Endodermal cell (in vitro differentiated cells): ENCODE results near the gene AFMID. TPM values are rescaled to one million over a fixed set of nuclear protein-coding genes. Genes with fewer than 3 reads are reported as not detected.

ENCODE experiments used
- DNase-seq: peaks from one replicate; pipeline ENCODE4 v3.0.0-alpha.2; 2017
- H3K27ac ChIP-seq: 2 replicates; pipeline ENCODE4 v1.5.1; 2013; ENCODE audit warnings: mild to moderate bottlenecking, low read depth, low read length, moderate library complexity
- H3K27me3 ChIP-seq: 2 replicates; pipeline ENCODE4 v1.6.1; 2013; ENCODE audit warnings: mild to moderate bottlenecking, low read length, moderate library complexity; ENCODE audit not compliant: insufficient read depth, control insufficient read depth, poor library complexity, severe bottlenecking
- H3K36me3 ChIP-seq: 2 replicates; pipeline ENCODE4 v1.7.0; 2013; ENCODE audit warnings: mild to moderate bottlenecking, low read length, moderate library complexity; ENCODE audit not compliant: control insufficient read depth, insufficient read depth
- H3K4me1 ChIP-seq: one replicate; pipeline ENCODE4 v1.7.0; 2013; ENCODE audit warnings: low read length; ENCODE audit not compliant: control insufficient read depth, insufficient read depth
- H3K4me3 ChIP-seq: 2 replicates; pipeline ENCODE4 v1.5.1; 2013; ENCODE audit warnings: mild to moderate bottlenecking, low read length, moderate library complexity
- H3K9ac ChIP-seq: 2 replicates; pipeline ENCODE4 v1.6.1; 2013; ENCODE audit warnings: mild to moderate bottlenecking, low read length, moderate library complexity; ENCODE audit not compliant: poor library complexity, severe bottlenecking; ENCODE audit errors: extremely low read depth
- H3K9me3 ChIP-seq: 2 replicates; pipeline ENCODE4 v1.6.1; 2013; ENCODE audit warnings: mild to moderate bottlenecking, low read length, moderate library complexity; ENCODE audit not compliant: control insufficient read depth
- H3K27ac Mint-ChIP-seq: 2 replicates; pipeline ENCODE4 v1.8.0; 2020; ENCODE audit warnings: mixed read lengths
- H3K27me3 Mint-ChIP-seq: 2 replicates; pipeline ENCODE4 v1.8.0; 2021; ENCODE audit warnings: mild to moderate bottlenecking, mixed read lengths; ENCODE audit not compliant: insufficient read depth
- H3K36me3 Mint-ChIP-seq: 2 replicates; pipeline ENCODE4 v1.8.0; 2020; ENCODE audit warnings: low read depth, mixed read lengths
- H3K4me1 Mint-ChIP-seq: 2 replicates; pipeline ENCODE4 v1.8.0; 2020; ENCODE audit warnings: mixed read lengths
- H3K4me3 Mint-ChIP-seq: 2 replicates; pipeline ENCODE4 v1.8.0; 2020; ENCODE audit warnings: mild to moderate bottlenecking, moderate library complexity, mixed read lengths
- H3K9me3 Mint-ChIP-seq: 2 replicates; pipeline ENCODE4 v1.8.0; 2020; ENCODE audit warnings: mild to moderate bottlenecking, mixed read lengths
- WGBS, 2 experiments: methylation state at CpG; one replicate each; pipeline versions ENCODE4 v1.1.5 to v1.1.7; 2013; ENCODE audit warnings: missing lambda C conversion rate in 2 of 2, mixed read lengths in 1 of 2; ENCODE audit not compliant: insufficient coverage in 1 of 2, insufficient read length in 1 of 2; 5-methylcytosine and 5-hydroxymethylcytosine counted together
- total RNA-seq, 2 donors: library from RNA; stranded (reverse); fragmentation: NEBNext Ultra II Directional in 1 of 2; extraction: Animal tissue kit (Norgen Biotek cat#: 25700) in 1 of 2; gene quantifications; 2 replicates in 1 of 2; 3 replicates in 1 of 2; pipeline ENCODE4 v1.2.1, GENCODE V29; 2021
- TF ChIP-seq, protein P1 (sequence below): fragments of 200-600 bp; sonication (generic); conservative IDR thresholded peaks from 2 replicates; pipeline ENCODE4 v1.5.0; 2021; ENCODE audit warnings: antibody characterized with exemption, mild to moderate bottlenecking

The AFMID gene
- total RNA-seq, 2 donors from 2014 or later, result 46.5 to 52.4 TPM

GRCh38 chr17:78227455-78227916 is 40.3 kb downstream of the AFMID start:
- no peak overlapping the region for H3K4me3 Mint-ChIP-seq
- 87 to 95% methylated on average over 8 to 10 of the region's 10 CpGs for WGBS, 2 experiments

GRCh38 chr17:78228176-78228575 is 41.0 kb downstream of the AFMID start:
- H3K9me3 Mint-ChIP-seq, result no peaks in the 10 kb centered on the region
- Histone ChIP-seq H3K36me3 (peaks cover 13% of the 10 kb centered on the region), H3K9me3 (no peaks in the 10 kb centered on the region), H3K4me1 (no peaks in the 10 kb centered on the region), H3K4me3 (no peak overlapping the region), H3K27me3 (peaks cover 28% of the 10 kb centered on the region), H3K9ac (no peak overlapping the region), H3K27ac (no peak overlapping the region)
- H3K4me1 Mint-ChIP-seq, result peaks cover 2% of the 10 kb centered on the region
- TF ChIP-seq, protein P1, sequence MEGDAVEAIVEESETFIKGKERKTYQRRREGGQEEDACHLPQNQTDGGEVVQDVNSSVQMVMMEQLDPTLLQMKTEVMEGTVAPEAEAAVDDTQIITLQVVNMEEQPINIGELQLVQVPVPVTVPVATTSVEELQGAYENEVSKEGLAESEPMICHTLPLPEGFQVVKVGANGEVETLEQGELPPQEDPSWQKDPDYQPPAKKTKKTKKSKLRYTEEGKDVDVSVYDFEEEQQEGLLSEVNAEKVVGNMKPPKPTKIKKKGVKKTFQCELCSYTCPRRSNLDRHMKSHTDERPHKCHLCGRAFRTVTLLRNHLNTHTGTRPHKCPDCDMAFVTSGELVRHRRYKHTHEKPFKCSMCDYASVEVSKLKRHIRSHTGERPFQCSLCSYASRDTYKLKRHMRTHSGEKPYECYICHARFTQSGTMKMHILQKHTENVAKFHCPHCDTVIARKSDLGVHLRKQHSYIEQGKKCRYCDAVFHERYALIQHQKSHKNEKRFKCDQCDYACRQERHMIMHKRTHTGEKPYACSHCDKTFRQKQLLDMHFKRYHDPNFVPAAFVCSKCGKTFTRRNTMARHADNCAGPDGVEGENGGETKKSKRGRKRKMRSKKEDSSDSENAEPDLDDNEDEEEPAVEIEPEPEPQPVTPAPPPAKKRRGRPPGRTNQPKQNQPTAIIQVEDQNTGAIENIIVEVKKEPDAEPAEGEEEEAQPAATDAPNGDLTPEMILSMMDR, result no peak
- H3K36me3 Mint-ChIP-seq, result peaks cover 15% of the 10 kb centered on the region
- H3K27me3 Mint-ChIP-seq, result peaks cover 43% of the 10 kb centered on the region
- no peak overlapping the region for H3K4me3 Mint-ChIP-seq
- no peak for DNase-seq
- 93 to 97% methylated on average over 3 to 4 of the region's 4 CpGs for WGBS, 2 experiments
- H3K27ac Mint-ChIP-seq, result no peak overlapping the region

More at GRCh38 chr17:78227455-78227916, 40.3 kb downstream of the AFMID start:
- DNase-seq, result no peak
- Mint-ChIP-seq H3K4me1 (peaks cover 2% of the 10 kb centered on the region), H3K27ac (no peak overlapping the region), H3K9me3 (no peaks in the 10 kb centered on the region), H3K27me3 (peaks cover 36% of the 10 kb centered on the region), H3K36me3 (peaks cover 20% of the 10 kb centered on the region)
- no peak overlapping the region for H3K4me3 ChIP-seq
- no peak overlapping the region for H3K9ac ChIP-seq
- peaks cover 22% of the 10 kb centered on the region for H3K27me3 ChIP-seq
- H3K27ac ChIP-seq, result no peak overlapping the region
- TF ChIP-seq, protein P1, result no peak
- H3K4me1 ChIP-seq, result no peaks in the 10 kb centered on the region
- no peaks in the 10 kb centered on the region for H3K9me3 ChIP-seq
- H3K36me3 ChIP-seq, result peaks cover 19% of the 10 kb centered on the region

DNA sequence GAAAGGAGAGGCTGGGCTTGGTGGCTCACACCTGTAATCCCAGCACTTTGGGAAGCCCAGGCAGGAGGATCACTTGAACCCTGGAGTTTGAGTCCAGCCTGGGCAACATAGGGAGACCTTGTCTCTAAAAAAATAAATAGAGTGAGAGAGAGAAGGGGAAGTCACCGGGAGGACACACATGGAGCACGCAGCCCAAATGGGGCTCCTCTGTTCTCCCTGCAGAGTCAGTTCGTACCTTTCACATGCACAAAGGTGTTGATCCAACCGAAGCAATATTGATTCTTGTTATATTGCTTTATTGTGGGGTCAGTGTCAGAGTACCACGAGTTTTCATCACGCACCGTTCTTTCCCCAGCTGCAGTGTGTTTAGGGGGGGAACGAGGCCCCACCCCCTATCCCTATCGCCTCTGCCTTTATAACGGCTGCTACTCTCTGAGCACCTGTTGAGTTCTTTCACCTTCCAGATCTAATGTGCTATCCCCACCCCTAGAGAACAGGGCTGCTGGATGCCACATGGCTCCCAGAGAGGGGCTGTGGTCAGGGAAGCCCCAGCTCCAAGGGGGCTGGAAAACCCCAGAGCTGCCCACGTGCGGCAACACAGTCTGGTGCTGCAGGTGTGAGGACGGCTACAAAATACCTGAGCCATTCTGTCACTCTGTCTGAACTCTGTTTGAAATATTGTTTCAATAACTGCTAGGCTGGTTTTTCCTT is 43.2 kb downstream of the AFMID start:
- peaks cover 2% of the 10 kb centered on the region for H3K4me1 Mint-ChIP-seq

More for the DNA sequence above, 43.2 kb downstream of the AFMID start:
- Mint-ChIP-seq H3K36me3 (no peaks in the 10 kb centered on the region), H3K27me3 (peaks cover 45% of the 10 kb centered on the region), H3K27ac (no peak overlapping the region), H3K9me3 (no peaks in the 10 kb centered on the region), H3K4me3 (peak overlapping the region; percentile 54)
- no peaks in the 10 kb centered on the region for H3K9me3 ChIP-seq
- peaks cover 28% of the 10 kb centered on the region for H3K27me3 ChIP-seq
- WGBS, 2 experiments, result 83 to 85% methylated on average over 7 to 13 of the region's 13 CpGs
- H3K36me3 ChIP-seq, result no peaks in the 10 kb centered on the region
- H3K4me1 ChIP-seq, result no peaks in the 10 kb centered on the region
- no peak overlapping the region for H3K9ac ChIP-seq
- TF ChIP-seq, protein P1, result no peak
- DNase-seq, result no peak
- no peak overlapping the region for H3K27ac ChIP-seq
- H3K4me3 ChIP-seq, result no peak overlapping the region
